Measurements from ENCODE around the gene MT1A. TPM values are rescaled to one million over a fixed set of nuclear protein-coding genes. Genes with fewer than 3 reads are reported as not detected.
"Not testable (repeated sequence)": the region's sequence is repeated elsewhere in the genome, so short reads cannot be mapped to it uniquely, and the experiment has no call there.

MT1A gene
- total RNA-seq, 1 experiment from 2014 or later = not detected

DNA sequence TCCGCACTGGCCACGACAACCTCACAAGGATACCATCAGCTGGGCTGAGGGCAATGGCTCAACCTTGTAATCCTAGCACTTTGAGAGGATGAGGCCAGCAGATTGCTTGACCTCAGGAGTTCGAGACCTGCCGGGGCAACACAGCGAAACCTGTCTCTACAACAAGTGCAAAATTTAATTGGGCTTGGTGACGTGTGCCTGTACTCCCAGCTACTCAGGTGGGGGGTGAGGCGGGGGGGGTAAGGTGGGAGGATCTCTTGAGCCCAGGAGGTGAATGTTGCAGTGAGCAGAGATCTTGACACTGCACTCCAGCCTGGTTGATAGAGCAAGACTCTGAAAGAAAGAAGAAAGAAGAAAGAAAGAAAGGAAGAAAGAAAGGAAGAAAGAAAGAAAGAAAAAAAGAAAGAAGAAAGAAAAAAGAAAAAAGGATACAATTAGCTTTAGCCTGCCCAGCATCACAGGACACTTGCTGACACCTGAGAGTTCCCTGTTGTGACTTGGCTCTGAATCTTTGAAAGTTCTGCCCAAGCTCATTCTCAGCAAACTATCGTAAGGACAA is 18.0 kb upstream of the MT1A start:
- Histone ChIP-seq H3K4me3 (replicated peaks in 1 of 2; ENCODE audit: low read depth in 1 of 2, low read length in 2 of 2) (no peak overlapping the region), H3K4me1 (ENCODE audit: control insufficient read depth in 1 of 2, insufficient read depth in 2 of 2, low read length in 2 of 2) (peaks cover 4 to 14% of the 10 kb centered on the region in 2 experiments; a peak in 3 of 4 replicates), H3K9ac (ENCODE audit: low read length) (no peak overlapping the region), H3K4me2 (ENCODE audit: low read length) (no peak overlapping the region), H4K20me1 (ENCODE audit: insufficient read depth) (no peaks in the 10 kb centered on the region), H2AFZ (ENCODE audit: low read depth, low read length, poor library complexity, severe bottlenecking) (no peak overlapping the region), H3K36me3 (ENCODE audit: control insufficient read depth in 1 of 2, insufficient read depth in 2 of 2, low read length in 2 of 2) (no peaks in the 10 kb centered on the region), H3K9me3 (ENCODE audit: control insufficient read depth in 1 of 2, insufficient read depth in 1 of 2, low read depth in 1 of 2, low read length in 2 of 2) (no peaks in the 10 kb centered on the region), H3K27me3 (ENCODE audit: insufficient read depth, low read length) (no peaks in the 10 kb centered on the region), H3K79me2 (ENCODE audit: insufficient read depth, low read length) (no peaks in the 10 kb centered on the region), H3K27ac (ENCODE audit: low read depth, low read length) (no peak overlapping the region), H3K9me2 (ENCODE audit: insufficient read depth) (no peaks in the 10 kb centered on the region)
- BruUV-seq (replicated peaks) = no TSS peak
- ChIA-PET CTCF (interaction anchor here (0.6 kb wide), 1 partner anchor 27 kb away, joined by 4 read pairs; no protein-coding TSS in a partner anchor), RAD21 (ENCODE audit: low non-redundant PET in 1 of 2, low total read pairs in 2 of 2, uncharacterized antibody in 2 of 2, unreplicated experiment in 2 of 2) (no interaction called here), POLR2A (interaction anchor here (9.4 kb wide), 1 partner anchor 10 kb away, joined by 344 read pairs; the partner anchor contains the start of gene MT2A)
- DNase-seq (ENCODE audit: low read depth, low spot score) (no peak), ATAC-seq (no peak)
- intact Hi-C loops (cut with micrococcal nuclease) = no loop called here
- no peak for TF ChIP-seq CEBPB (IDR thresholded peaks at IDR 0.05; ENCODE audit: low read depth)
- no peak for TF ChIP-seq CBX3 (IDR thresholded peaks at IDR 0.05; ENCODE audit: low read depth)
- TF ChIP-seq POLR2A (IDR thresholded peaks at IDR 0.05; ENCODE audit: borderline replicate concordance, extremely low read depth, insufficient read depth, insufficient read length) = no peak
- no peak for TF ChIP-seq EZH2 (IDR thresholded peaks at IDR 0.05)
- no peak for TF ChIP-seq YY1 (IDR thresholded peaks at IDR 0.05; ENCODE audit: extremely low read depth, insufficient replicate concordance, low read depth, low read length)
- no peak for TF ChIP-seq EGR1 (IDR thresholded peaks at IDR 0.05; ENCODE audit: low read depth)
- TF ChIP-seq SIN3A (IDR thresholded peaks at IDR 0.05; ENCODE audit: low read depth) = no peak
- TF ChIP-seq EZH2phosphoT487 (IDR thresholded peaks at IDR 0.05; ENCODE audit: borderline replicate concordance) = no peak
- TF ChIP-seq RAD21 (IDR thresholded peaks at IDR 0.05; ENCODE audit: low read depth) = no peak
- TF ChIP-seq, protein P1, sequence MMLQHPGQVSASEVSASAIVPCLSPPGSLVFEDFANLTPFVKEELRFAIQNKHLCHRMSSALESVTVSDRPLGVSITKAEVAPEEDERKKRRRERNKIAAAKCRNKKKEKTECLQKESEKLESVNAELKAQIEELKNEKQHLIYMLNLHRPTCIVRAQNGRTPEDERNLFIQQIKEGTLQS (IDR thresholded peaks at IDR 0.05) = no peak

GRCh38 chr16:56621665-56622445 is 16.6 kb upstream of the MT1A start:
- H3K9me3 ChIP-seq (ENCODE audit: control insufficient read depth in 1 of 2, insufficient read depth in 1 of 2, low read depth in 1 of 2, low read length in 2 of 2); H3K4me3 ChIP-seq (replicated peaks in 1 of 2; ENCODE audit: low read depth in 1 of 2, low read length in 2 of 2); BruUV-seq (replicated peaks); H3K27me3 ChIP-seq (ENCODE audit: insufficient read depth, low read length); H3K9ac ChIP-seq (ENCODE audit: low read length); DNase-seq (ENCODE audit: low read depth, low spot score); intact Hi-C loops (cut with micrococcal nuclease); H4K20me1 ChIP-seq (ENCODE audit: insufficient read depth); H3K9me2 ChIP-seq (ENCODE audit: insufficient read depth); H2AFZ ChIP-seq (ENCODE audit: low read depth, low read length, poor library complexity, severe bottlenecking); RAD21 ChIA-PET (ENCODE audit: low non-redundant PET in 1 of 2, low total read pairs in 2 of 2, uncharacterized antibody in 2 of 2, unreplicated experiment in 2 of 2); H3K27ac ChIP-seq (ENCODE audit: low read depth, low read length); H3K4me2 ChIP-seq (ENCODE audit: low read length); ATAC-seq; H3K36me3 ChIP-seq (ENCODE audit: control insufficient read depth in 1 of 2, insufficient read depth in 2 of 2, low read length in 2 of 2): not testable (repeated sequence)
- POLR2A ChIA-PET = interaction anchor here (9.4 kb wide), 1 partner anchor 12 kb away, joined by 344 read pairs; the partner anchor contains the start of gene MT2A
- Histone ChIP-seq H3K79me2 (ENCODE audit: insufficient read depth, low read length) (peaks cover 11% of the 10 kb centered on the region), H3K4me1 (ENCODE audit: control insufficient read depth in 1 of 2, insufficient read depth in 2 of 2, low read length in 2 of 2) (peaks cover 6 to 27% of the 10 kb centered on the region in 2 experiments)
- CTCF ChIA-PET = interaction anchor here (1.5 kb wide), 1 partner anchor 80 kb away, joined by 5 read pairs; no protein-coding TSS in a partner anchor

GRCh38 chr16:56623184-56623583 is 15.3 kb upstream of the MT1A start:
- H3K4me3 ChIP-seq (replicated peaks in 1 of 2; ENCODE audit: low read depth in 1 of 2, low read length in 2 of 2); H3K9ac ChIP-seq (ENCODE audit: low read length); H2AFZ ChIP-seq (ENCODE audit: low read depth, low read length, poor library complexity, severe bottlenecking); ATAC-seq; intact Hi-C loops (cut with micrococcal nuclease); H3K4me2 ChIP-seq (ENCODE audit: low read length); H3K9me2 ChIP-seq (ENCODE audit: insufficient read depth); H3K36me3 ChIP-seq (ENCODE audit: control insufficient read depth in 1 of 2, insufficient read depth in 2 of 2, low read length in 2 of 2); DNase-seq (ENCODE audit: low read depth, low spot score); RAD21 ChIA-PET (ENCODE audit: low non-redundant PET in 1 of 2, low total read pairs in 2 of 2, uncharacterized antibody in 2 of 2, unreplicated experiment in 2 of 2); BruUV-seq (replicated peaks); H3K27ac ChIP-seq (ENCODE audit: low read depth, low read length); H3K27me3 ChIP-seq (ENCODE audit: insufficient read depth, low read length); H3K9me3 ChIP-seq (ENCODE audit: control insufficient read depth in 1 of 2, insufficient read depth in 1 of 2, low read depth in 1 of 2, low read length in 2 of 2); H4K20me1 ChIP-seq (ENCODE audit: insufficient read depth): not testable (repeated sequence)
- ChIA-PET CTCF (interaction anchor here (0.9 to 1.5 kb wide), 2 partner anchors 20 to 79 kb away, joined by 3 to 5 read pairs; no protein-coding TSS in a partner anchor), POLR2A (interaction anchor here (9.4 kb wide), 1 partner anchor 13 kb away, joined by 344 read pairs; the partner anchor contains the start of gene MT2A)
- peaks cover 11 to 36% of the 10 kb centered on the region in 2 experiments for H3K4me1 ChIP-seq (ENCODE audit: control insufficient read depth in 1 of 2, insufficient read depth in 2 of 2, low read length in 2 of 2)
- peaks cover 12% of the 10 kb centered on the region for H3K79me2 ChIP-seq (ENCODE audit: insufficient read depth, low read length)

Data from HCT116 (cell line).